Endothelial cell of umbilical vein (primary cell): Measurements from ENCODE around the gene SPINK9. TPM values are rescaled to one million over a fixed set of nuclear protein-coding genes. Genes with fewer than 3 reads are reported as not detected.
A peak's percentile ranks its signal among the peaks of the same experiment; 100 is the strongest.

ENCODE experiments used
- BruUV-seq: library from RNA; stranded (reverse); fragments of 400-500 nt; replicated peaks from 2 replicates; lab custom pipeline; 2021; lab: Mats Ljungman, UMichigan
- CTCF ChIA-PET: fragments of 300-600, 350-600 bp; sonication (Branson Sonifier 250); formaldehyde crosslinking; loops from one replicate; lab custom pipeline; 2021; ENCODE audit warnings: antibody characterized with exemption, inconsistent platforms; lab: Charles Lee
- POLR2A ChIA-PET: fragments of 300-600, 350-600 bp; sonication (Branson Sonifier 250); formaldehyde crosslinking; loops from one replicate; lab custom pipeline; 2021; ENCODE audit warnings: antibody characterized with exemption, inconsistent platforms; lab: Charles Lee
- DNase-seq: peaks from one replicate; pipeline ENCODE4 v3.0.0-alpha.2; 2011; ENCODE audit warnings: low read depth, low spot score
- FAIRE-seq: peaks from 2 replicates; lab custom pipeline; 2011; peaks lifted over from hg19 to GRCh38; lab: Jason Lieb, UNC
- H2AFZ ChIP-seq: 2 replicates; pipeline ENCODE4 v1.6.0; 2012; ENCODE audit warnings: low read depth, low read length, control low read depth, inconsistent platforms
- H3K27ac ChIP-seq: 2 replicates; pipeline ENCODE4 v1.5.1; 2011; ENCODE audit warnings: low read depth, mild to moderate bottlenecking, control low read depth, low read length, moderate library complexity; ENCODE audit not compliant: insufficient read depth
- H3K27me3 ChIP-seq, 2 experiments: 2 replicates each; pipeline versions ENCODE4 v1.6.0 to v1.6.1; 2011; ENCODE audit warnings: low read length in 2 of 2, mixed read lengths in 1 of 2; ENCODE audit not compliant: control insufficient read depth in 2 of 2, insufficient read depth in 2 of 2
- H3K36me3 ChIP-seq, 2 experiments: 2 replicates in 1 of 2; 3 replicates in 1 of 2; pipeline ENCODE4 v1.5.1; 2011; ENCODE audit warnings: low read length in 2 of 2, mild to moderate bottlenecking in 1 of 2, moderate library complexity in 1 of 2; ENCODE audit not compliant: control insufficient read depth in 2 of 2, insufficient read depth in 2 of 2; ENCODE audit errors: extremely low read depth in 1 of 2
- H3K4me1 ChIP-seq: 3 replicates; pipeline ENCODE4 v1.5.1; 2011; ENCODE audit warnings: mild to moderate bottlenecking, low read length; ENCODE audit not compliant: control insufficient read depth, insufficient read depth; ENCODE audit errors: extremely low read depth
- H3K4me2 ChIP-seq: 2 replicates; pipeline ENCODE4 v1.6.1; 2011; ENCODE audit warnings: low read length, control low read depth, mixed read lengths; ENCODE audit not compliant: insufficient read depth
- H3K4me3 ChIP-seq, 3 experiments: fragments of 200-600 bp in 1 of 3; sonication (generic), shearing (Covaris generic) in 1 of 3; replicated peaks in 1 of 3; 2 replicates each; pipeline ENCODE4 v1.5.1; 2011 to 2016; ENCODE audit warnings: control low read depth in 3 of 3, low read length in 3 of 3, mild to moderate bottlenecking in 2 of 3, inconsistent platforms in 1 of 3, low read depth in 1 of 3, moderate library complexity in 1 of 3; ENCODE audit not compliant: insufficient read depth in 1 of 3
- H3K79me2 ChIP-seq: 2 replicates; pipeline ENCODE4 v1.6.0; 2012; ENCODE audit warnings: low read length, inconsistent platforms; ENCODE audit not compliant: control insufficient read depth, insufficient read depth
- H3K9ac ChIP-seq: replicated peaks from 2 replicates; pipeline ENCODE3; 2011; ENCODE audit warnings: low read length, control low read depth; ENCODE audit not compliant: insufficient read depth; ENCODE audit errors: extremely low read depth
- H3K9me1 ChIP-seq: replicated peaks from 3 replicates; pipeline ENCODE4 v1.6.0; 2011; ENCODE audit warnings: mild to moderate bottlenecking, low read length; ENCODE audit not compliant: control insufficient read depth, insufficient read depth; ENCODE audit errors: extremely low read depth
- H3K9me3 ChIP-seq: replicated peaks from 2 replicates; pipeline ENCODE4 v1.5.1; 2012; ENCODE audit warnings: low read length, inconsistent platforms; ENCODE audit not compliant: control insufficient read depth, insufficient read depth
- H4K20me1 ChIP-seq: replicated peaks from 2 replicates; pipeline ENCODE3; 2011; ENCODE audit warnings: mild to moderate bottlenecking, low read length; ENCODE audit not compliant: control insufficient read depth, insufficient read depth; ENCODE audit errors: extremely low read depth
- CTCF ChIP-seq, 2 donors: IDR thresholded peaks; 1 replicate in 1 of 2; 2 replicates in 1 of 2; pipeline ENCODE4 v1.5.1; 2011; ENCODE audit warnings: low read length in 2 of 2, mild to moderate bottlenecking in 2 of 2, moderate library complexity in 2 of 2, control low read depth in 1 of 2, inconsistent platforms in 1 of 2, low read depth in 1 of 2; ENCODE audit not compliant: insufficient read depth in 1 of 2; ENCODE audit errors: extremely low read depth in 1 of 2
- EZH2 ChIP-seq: IDR thresholded peaks from 2 replicates; pipeline ENCODE4 v1.6.1; 2012; ENCODE audit warnings: borderline replicate concordance, low read depth, mild to moderate bottlenecking, moderate library complexity, low read length, inconsistent platforms; ENCODE audit not compliant: severe bottlenecking
- FOS ChIP-seq: IDR thresholded peaks from 2 replicates; pipeline ENCODE4 v1.6.1; 2011; ENCODE audit warnings: mild to moderate bottlenecking, low read length, moderate library complexity, borderline replicate concordance; ENCODE audit not compliant: insufficient read depth
- GATA2 ChIP-seq: IDR thresholded peaks from 2 replicates; pipeline ENCODE4 v1.7.0; 2011; ENCODE audit warnings: low read depth, mild to moderate bottlenecking, moderate library complexity, mixed read lengths, low read length; ENCODE audit not compliant: insufficient read length, insufficient read depth
- JUN ChIP-seq: IDR thresholded peaks from 2 replicates; pipeline ENCODE4 v1.6.1; 2011; ENCODE audit warnings: borderline replicate concordance, low read depth; ENCODE audit not compliant: insufficient read length, insufficient read depth
- MAX ChIP-seq: IDR thresholded peaks from 2 replicates; pipeline ENCODE4 v1.6.1; 2011; ENCODE audit not compliant: insufficient read depth, insufficient read length
- MYC ChIP-seq: IDR thresholded peaks from one replicate; pipeline ENCODE4 v1.6.1; 2011; ENCODE audit warnings: mild to moderate bottlenecking, low read depth, low read length
- POLR2A ChIP-seq: IDR thresholded peaks from 2 replicates; pipeline ENCODE4 v1.6.1; 2012; ENCODE audit warnings: low read depth, mild to moderate bottlenecking, control low read depth, low read length
- POLR2AphosphoS5 ChIP-seq: IDR thresholded peaks from 2 replicates; pipeline ENCODE4 v1.6.1; 2012; ENCODE audit warnings: low read depth, mild to moderate bottlenecking, control low read depth, low read length, moderate library complexity; ENCODE audit not compliant: insufficient read depth
- dilution Hi-C: fragments of 300-500 bp; cut with MboI; formaldehyde crosslinking; loops from one replicate; pipeline ENCODE4 v1.15.0; 2019; ENCODE audit warnings: low sequenced_read_pairs; ENCODE audit not compliant: extremely low pct_ligation_motif_present
- intact Hi-C: fragments of 100-400 bp; cut with micrococcal nuclease; formaldehyde crosslinking; loops from one replicate; pipeline ENCODE4 v1.10.0; 2022
- polyA plus RNA-seq, 4 experiments: library from polyadenylated mRNA; depleted of rRNA in 3 of 4; stranded (reverse) in 3 of 4; unstranded in 1 of 4; fragments of >200 nt; gene quantifications; 2 replicates each; pipeline versions ENCODE4 v1.2.1 to v1.2.3, GENCODE V29; 2011 to 2012; ENCODE audit warnings: missing spikeins in 1 of 4
- total RNA-seq: library from RNA; stranded (reverse); gene quantifications from 2 replicates; pipeline ENCODE4 v1.2.3, GENCODE V29; 2021

Gene SPINK9
- total and polyA plus RNA-seq, 2 donors (not counting 3 experiments of a cell fraction or from before 2014, with no cell fraction given): not detected

- Histone ChIP-seq H3K9ac (no peak overlapping the region), H2AFZ (no peak overlapping the region), H3K4me3 (peak overlapping the region in 1 of 3 experiments; percentile 97), H3K36me3 (no peaks in the 10 kb centered on the region), H4K20me1 (no peaks in the 10 kb centered on the region), H3K9me1 (no peaks in the 10 kb centered on the region), H3K9me3 (no peaks in the 10 kb centered on the region), H3K4me2 (peak overlapping the region; percentile 96), H3K79me2 (peaks cover 47% of the 10 kb centered on the region), H3K4me1 (peaks cover 45% of the 10 kb centered on the region), H3K27ac (peak overlapping the region; percentile 97), H3K27me3 (no peaks in the 10 kb centered on the region)
- ChIA-PET POLR2A (no interaction called here), CTCF (interaction anchor here (1.5 kb wide), 1 partner anchor 10 kb away, joined by 9 read pairs; no protein-coding TSS in a partner anchor)
- no peak for TF ChIP-seq POLR2AphosphoS5
- TF ChIP-seq FOS: no peak
- no peak for TF ChIP-seq EZH2
- no peak for TF ChIP-seq MAX
- no peak for TF ChIP-seq GATA2
- no peak for TF ChIP-seq MYC
- no peak for TF ChIP-seq CTCF (IDR thresholded peaks at IDR 0.05; ENCODE audit: extremely low read depth in 1 of 2, insufficient read depth in 1 of 2, low read depth in 1 of 2, low read length in 2 of 2)
- no peak for TF ChIP-seq POLR2A
- no peak for TF ChIP-seq JUN
- DNase-seq: no peak
- no TSS peak for BruUV-seq
- intact Hi-C loops: loop anchor here (10.0 kb wide), 2 partner anchors 870 to 900 kb away; partner anchors contain the start of gene DPYSL3
- dilution Hi-C loops: no loop called here
- no peak for FAIRE-seq
These were observed 49.7 kb downstream of the SPINK9 start for GRCh38 chr5:148385094-148385493.
